22Rv1 (cell line): ENCODE results near the gene HTR2C.
"Not testable (repeated sequence)": the region's sequence is repeated elsewhere in the genome, so short reads cannot be mapped to it uniquely, and the experiment has no call there.

ENCODE experiments used
- H3K27ac ChIP-seq: fragments of 450-650 bp; 2 replicates; pipeline ENCODE4 v1.5.1; 2017
- CTCF ChIP-seq: fragments of 450-650 bp; IDR thresholded peaks from 2 replicates; pipeline ENCODE4 v1.5.1; 2017; ENCODE audit warnings: mild to moderate bottlenecking
- ZFX ChIP-seq: fragments of 450-650 bp; IDR thresholded peaks from 2 replicates; pipeline ENCODE4 v1.6.1; 2017; ENCODE audit warnings: antibody characterized with exemption, borderline replicate concordance

HTR2C gene

DNA sequence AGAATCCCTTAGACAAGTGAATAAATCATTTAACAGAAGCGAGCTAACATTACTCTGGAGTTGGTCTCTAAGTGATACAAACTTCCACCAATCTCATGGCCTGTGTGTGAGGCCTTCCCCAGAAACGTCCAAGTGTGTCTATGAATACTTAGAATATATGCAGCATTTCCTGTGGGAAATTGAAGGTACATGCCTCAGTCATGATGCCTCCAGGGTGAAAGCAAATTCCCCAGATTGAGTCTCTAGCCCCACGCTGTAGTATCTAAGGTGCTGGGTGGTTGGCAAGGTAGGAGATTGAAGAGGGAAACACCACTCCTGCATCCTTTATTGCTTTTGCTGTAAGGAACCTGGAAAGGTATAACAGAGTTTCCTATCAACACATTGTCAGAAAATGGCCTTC, 319.7 kb downstream of the HTR2C start:
- no peak for TF ChIP-seq ZFX
- TF ChIP-seq CTCF, result no peak
- no peak overlapping the region for H3K27ac ChIP-seq

GRCh38 chrX:114905251-114905650, 321.4 kb downstream of the HTR2C start:
- TF ChIP-seq CTCF, result no peak
- TF ChIP-seq ZFX, result no peak
- no peak overlapping the region for H3K27ac ChIP-seq

DNA sequence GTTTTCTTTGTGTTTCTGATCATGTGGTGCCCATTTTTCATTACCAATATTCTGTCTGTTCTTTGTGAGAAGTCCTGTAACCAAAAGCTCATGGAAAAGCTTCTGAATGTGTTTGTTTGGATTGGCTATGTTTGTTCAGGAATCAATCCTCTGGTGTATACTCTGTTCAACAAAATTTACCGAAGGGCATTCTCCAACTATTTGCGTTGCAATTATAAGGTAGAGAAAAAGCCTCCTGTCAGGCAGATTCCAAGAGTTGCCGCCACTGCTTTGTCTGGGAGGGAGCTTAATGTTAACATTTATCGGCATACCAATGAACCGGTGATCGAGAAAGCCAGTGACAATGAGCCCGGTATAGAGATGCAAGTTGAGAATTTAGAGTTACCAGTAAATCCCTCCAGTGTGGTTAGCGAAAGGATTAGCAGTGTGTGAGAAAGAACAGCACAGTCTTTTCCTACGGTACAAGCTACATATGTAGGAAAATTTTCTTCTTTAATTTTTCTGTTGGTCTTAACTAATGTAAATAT, 323.2 kb downstream of the HTR2C start:
- no peak overlapping the region for H3K27ac ChIP-seq
- TF ChIP-seq CTCF (no peak), ZFX (no peak)

DNA sequence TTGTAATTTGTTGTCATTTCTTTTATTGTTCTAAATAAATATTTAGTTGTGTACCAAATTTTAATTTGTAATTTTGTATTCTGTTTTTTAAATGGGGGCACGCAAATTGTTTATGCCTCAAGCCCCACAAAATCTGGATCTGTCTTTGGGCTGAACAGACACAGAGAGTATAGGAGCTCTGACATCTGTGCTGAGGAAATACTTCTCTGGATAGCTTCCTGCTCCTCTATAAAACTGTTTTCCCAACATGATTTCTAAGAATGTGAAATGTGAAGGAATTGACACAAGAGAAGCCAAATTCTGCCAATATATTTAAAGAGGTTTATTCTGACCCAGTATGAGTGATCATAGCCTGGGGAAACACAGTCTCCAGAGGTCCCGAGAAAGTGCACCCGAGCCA, 340.5 kb downstream of the HTR2C start:
- H3K27ac ChIP-seq, result no peak overlapping the region
- TF ChIP-seq ZFX (no peak), CTCF (no peak)

DNA sequence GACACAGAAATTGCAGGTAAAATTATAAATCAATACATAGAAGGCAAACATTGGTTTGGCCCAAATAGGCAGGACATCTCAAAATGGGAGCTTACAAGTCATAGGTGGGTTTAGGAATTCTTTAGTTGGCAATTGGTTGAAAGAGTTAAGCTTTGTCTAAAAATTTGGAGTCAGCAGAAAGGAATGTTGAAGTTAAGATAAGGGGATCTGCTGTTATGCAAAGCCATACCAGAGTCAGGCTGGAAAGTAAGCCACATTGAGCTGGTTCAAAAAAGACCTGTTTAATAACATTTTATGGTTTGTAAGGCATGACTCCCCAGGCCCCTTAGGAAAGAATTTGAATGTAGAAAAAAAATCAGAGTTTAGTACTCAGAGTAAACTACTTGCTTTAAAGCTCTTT, 341.0 kb downstream of the HTR2C start:
- no peak overlapping the region for H3K27ac ChIP-seq
- no peak for TF ChIP-seq ZFX

DNA sequence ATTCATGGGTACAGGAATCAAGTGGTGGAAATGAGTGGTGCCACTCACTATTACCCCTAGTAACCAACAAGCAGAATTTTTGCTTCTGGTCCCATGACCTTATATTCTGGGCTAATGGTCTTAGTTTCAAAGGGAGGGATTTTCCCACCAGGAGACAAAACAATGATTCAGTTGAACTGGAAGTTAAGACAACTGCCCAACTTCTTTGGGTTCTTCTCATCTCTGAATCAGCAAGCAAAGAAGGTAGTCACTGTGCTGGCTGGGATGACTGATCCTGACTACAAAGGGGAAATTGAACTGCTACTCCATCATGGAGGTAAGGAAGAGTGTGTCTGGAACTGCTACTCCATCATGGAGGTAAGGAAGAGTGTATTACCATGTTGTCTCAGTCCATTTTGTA, 346.3 kb downstream of the HTR2C start:
- TF ChIP-seq ZFX (no peak), CTCF (no peak)

GRCh38 chrX:114932550-114932949, 348.7 kb downstream of the HTR2C start:
- TF ChIP-seq CTCF, result no peak
- H3K27ac ChIP-seq, result no peak overlapping the region

More for the DNA sequence above, 346.3 kb downstream of the HTR2C start:
- H3K27ac ChIP-seq, result no peak overlapping the region

DNA sequence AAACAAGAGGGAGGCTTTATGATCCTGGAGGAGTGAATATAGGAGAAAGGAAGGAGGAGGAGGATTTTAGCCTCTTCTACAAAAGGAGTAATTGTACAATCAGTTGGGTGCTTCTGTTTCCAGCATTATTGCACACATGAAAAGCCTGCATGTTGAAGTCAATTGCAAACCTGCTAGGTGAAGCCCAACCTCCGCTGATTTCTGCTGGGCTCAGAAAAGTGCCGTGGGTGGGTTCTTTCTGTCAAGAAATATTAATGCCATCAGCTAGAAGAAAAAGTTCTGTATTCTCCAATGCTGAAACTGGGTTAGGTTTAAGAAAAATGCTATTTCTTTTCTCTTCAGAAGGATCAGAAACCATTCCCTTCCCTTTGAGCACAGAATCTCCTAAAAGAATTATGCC, 349.4 kb downstream of the HTR2C start:
- not testable (repeated sequence) for H3K27ac ChIP-seq

DNA sequence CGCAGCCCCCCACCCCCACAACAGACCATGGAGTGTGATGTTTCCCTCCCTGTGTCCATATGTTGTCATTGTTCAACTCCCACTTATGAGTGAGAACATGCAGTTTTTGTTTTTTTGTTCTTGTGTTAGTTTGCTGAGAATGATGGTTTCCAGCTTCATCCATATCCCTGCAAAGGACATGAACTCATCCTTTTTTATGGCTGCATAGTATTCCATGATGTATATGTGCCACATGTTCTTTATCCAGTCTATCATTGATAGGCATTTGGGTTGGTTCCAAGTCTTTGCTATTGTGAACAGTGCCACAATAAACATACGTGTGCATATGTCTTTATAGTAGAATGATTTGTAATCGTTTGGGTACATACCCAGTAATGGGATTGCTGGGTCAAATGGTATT, 353.2 kb downstream of the HTR2C start:
- not testable (repeated sequence) for H3K27ac ChIP-seq
